ENCODE results near the gene C14orf132. TPM values are rescaled to one million over a fixed set of nuclear protein-coding genes. Genes with fewer than 3 reads are reported as not detected.

C14orf132 gene
- polyA plus RNA-seq, 2 donors, result 4.2 to 5.9 TPM

DNA sequence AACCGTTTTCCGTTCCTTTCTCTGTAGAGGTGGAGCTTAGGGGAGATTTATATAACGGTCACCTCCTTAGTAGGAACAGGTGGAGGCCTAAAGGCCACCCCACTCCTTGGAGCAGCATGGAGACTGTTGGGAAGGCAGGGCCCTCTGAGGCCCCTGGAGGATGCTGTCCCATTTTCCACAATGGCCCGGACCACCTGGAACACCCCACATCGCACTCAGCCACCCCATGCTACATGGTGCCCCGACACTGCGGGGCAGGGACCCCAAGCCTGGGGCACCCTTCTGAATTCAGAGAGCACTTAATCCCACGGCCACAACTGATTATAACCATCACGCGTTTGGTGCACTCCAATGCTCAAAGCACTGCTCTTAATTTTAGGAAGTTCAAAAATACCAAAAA lies 41.4 kb downstream of the C14orf132 start:
- Histone ChIP-seq H3K4me1 (ENCODE audit: control insufficient read depth in 2 of 2, insufficient read depth in 2 of 2, low read length in 1 of 2) (peaks cover 4 to 7% of the 10 kb centered on the region in 2 donors), H3K27me3 (ENCODE audit: control insufficient read depth in 1 of 2, insufficient read depth in 2 of 2, low read length in 2 of 2) (no peaks in the 10 kb centered on the region), H3K36me3 (ENCODE audit: control insufficient read depth in 2 of 2, insufficient read depth in 2 of 2, low read length in 1 of 2) (no peaks in the 10 kb centered on the region), H3K9me3 (ENCODE audit: control insufficient read depth in 2 of 2, insufficient read depth in 1 of 2, low read depth in 1 of 2, low read length in 1 of 2) (no peaks in the 10 kb centered on the region), H3K27ac (ENCODE audit: low read depth in 2 of 2, low read length in 1 of 2) (no peak overlapping the region), H3K4me3 (ENCODE audit: low read depth in 1 of 2, low read length in 2 of 2) (no peak overlapping the region)
- 87 to 90% methylated on average over 10 of the region's 10 CpGs for WGBS, 2 donors

- Histone ChIP-seq H3K27me3 (ENCODE audit: control insufficient read depth in 1 of 2, insufficient read depth in 2 of 2, low read length in 2 of 2) (no peaks in the 10 kb centered on the region), H3K9me3 (ENCODE audit: control insufficient read depth in 2 of 2, insufficient read depth in 1 of 2, low read depth in 1 of 2, low read length in 1 of 2) (no peaks in the 10 kb centered on the region), H3K27ac (ENCODE audit: low read depth in 2 of 2, low read length in 1 of 2) (no peak overlapping the region), H3K4me3 (ENCODE audit: low read depth in 1 of 2, low read length in 2 of 2) (no peak overlapping the region), H3K36me3 (ENCODE audit: control insufficient read depth in 2 of 2, insufficient read depth in 2 of 2, low read length in 1 of 2) (no peaks in the 10 kb centered on the region), H3K4me1 (ENCODE audit: control insufficient read depth in 2 of 2, insufficient read depth in 2 of 2, low read length in 1 of 2) (peaks cover 4 to 7% of the 10 kb centered on the region in 2 donors)
- 84 to 87% methylated on average over 6 of the region's 6 CpGs for WGBS, 2 donors
Measured at GRCh38 chr14:96081224-96081623, 42.1 kb downstream of the C14orf132 start.

DNA sequence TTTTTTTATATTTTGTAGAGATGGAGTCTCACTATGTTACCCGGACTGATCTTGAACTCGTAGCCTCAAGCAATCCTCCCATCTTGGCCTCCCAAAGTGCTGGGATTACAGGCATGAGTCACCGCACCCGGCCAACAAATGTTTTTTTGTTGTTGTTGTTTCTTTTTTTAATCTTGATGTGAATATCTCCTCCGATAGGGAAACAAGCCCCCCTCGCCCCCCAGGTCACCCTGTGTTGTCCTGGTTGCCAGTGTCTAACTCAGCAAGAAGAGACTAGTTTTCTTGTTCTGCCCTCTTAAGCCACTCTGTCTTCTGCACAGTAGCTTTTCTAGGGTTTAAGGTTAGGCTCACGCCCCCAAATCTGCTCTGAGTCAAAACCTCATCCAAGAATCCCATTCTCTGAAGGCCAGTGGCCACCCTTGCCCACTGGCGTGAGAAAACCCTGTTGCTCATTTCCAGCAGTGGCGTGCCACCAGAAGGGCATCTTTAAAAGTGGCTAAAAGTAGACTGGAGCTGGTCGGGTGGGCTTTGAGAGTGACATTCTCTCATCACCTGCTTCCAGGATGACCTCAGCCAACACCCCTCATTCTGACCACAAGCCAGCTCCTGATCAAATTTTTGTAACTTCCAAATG lies 42.7 kb downstream of the C14orf132 start:
- WGBS, 2 donors, result 80 to 87% methylated on average over 10 of the region's 10 CpGs
- Histone ChIP-seq H3K4me1 (ENCODE audit: control insufficient read depth in 2 of 2, insufficient read depth in 2 of 2, low read length in 1 of 2) (peaks cover 10 to 14% of the 10 kb centered on the region in 2 donors), H3K27me3 (ENCODE audit: control insufficient read depth in 1 of 2, insufficient read depth in 2 of 2, low read length in 2 of 2) (no peaks in the 10 kb centered on the region), H3K36me3 (ENCODE audit: control insufficient read depth in 2 of 2, insufficient read depth in 2 of 2, low read length in 1 of 2) (no peaks in the 10 kb centered on the region), H3K27ac (ENCODE audit: low read depth in 2 of 2, low read length in 1 of 2) (no peak overlapping the region), H3K9me3 (ENCODE audit: control insufficient read depth in 2 of 2, insufficient read depth in 1 of 2, low read depth in 1 of 2, low read length in 1 of 2) (no peaks in the 10 kb centered on the region), H3K4me3 (ENCODE audit: low read depth in 1 of 2, low read length in 2 of 2) (no peak overlapping the region)

- Histone ChIP-seq H3K4me1 (ENCODE audit: control insufficient read depth in 2 of 2, insufficient read depth in 2 of 2, low read length in 1 of 2) (peaks cover 10 to 14% of the 10 kb centered on the region in 2 donors), H3K27ac (ENCODE audit: low read depth in 2 of 2, low read length in 1 of 2) (no peak overlapping the region), H3K9me3 (ENCODE audit: control insufficient read depth in 2 of 2, insufficient read depth in 1 of 2, low read depth in 1 of 2, low read length in 1 of 2) (no peaks in the 10 kb centered on the region), H3K4me3 (ENCODE audit: low read depth in 1 of 2, low read length in 2 of 2) (no peak overlapping the region), H3K36me3 (ENCODE audit: control insufficient read depth in 2 of 2, insufficient read depth in 2 of 2, low read length in 1 of 2) (peaks cover 0 to 1% of the 10 kb centered on the region in 2 donors), H3K27me3 (ENCODE audit: control insufficient read depth in 1 of 2, insufficient read depth in 2 of 2, low read length in 2 of 2) (no peaks in the 10 kb centered on the region)
- WGBS, 2 donors, result 89% methylated on average over 11 of the region's 11 CpGs
Measured at GRCh38 chr14:96082420-96083300, 43.5 kb downstream of the C14orf132 start.

DNA sequence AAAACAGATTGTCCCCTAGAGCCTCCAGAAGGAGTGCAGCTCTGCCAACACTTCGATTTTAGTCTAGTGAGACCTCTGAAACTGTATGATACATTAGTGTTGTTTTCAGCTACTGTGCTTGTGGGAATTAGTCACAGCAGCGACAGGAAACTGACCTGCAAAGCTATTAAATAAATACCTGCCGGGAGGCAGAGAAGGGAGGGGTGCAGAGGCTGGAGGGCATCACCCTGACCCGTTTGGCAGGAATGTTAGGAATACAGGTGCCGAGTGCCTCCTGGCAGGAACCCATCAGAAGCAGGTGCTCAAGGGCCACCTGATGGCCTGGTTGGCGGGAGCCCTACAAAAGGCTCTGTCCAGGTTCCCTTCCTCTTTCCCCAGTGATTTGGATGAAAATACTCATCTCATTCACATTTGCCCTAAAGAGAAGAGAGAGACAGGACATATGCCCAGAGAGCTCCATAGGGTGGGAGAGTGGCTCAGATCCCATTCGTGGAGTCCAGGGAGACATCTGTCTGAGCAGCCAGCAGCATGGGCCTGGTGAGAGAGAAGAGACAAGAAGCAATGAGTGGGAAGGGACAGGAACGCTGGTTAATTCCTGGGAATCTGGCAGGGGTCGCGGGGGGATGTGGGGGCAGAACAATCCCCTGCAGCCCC lies 44.6 kb downstream of the C14orf132 start:
- H3K4me3 ChIP-seq (ENCODE audit: low read depth in 1 of 2, low read length in 2 of 2), result no peak overlapping the region
- H3K27ac ChIP-seq (ENCODE audit: low read depth in 2 of 2, low read length in 1 of 2), result no peak overlapping the region
- peaks cover 6 to 11% of the 10 kb centered on the region in 2 donors for H3K4me1 ChIP-seq (ENCODE audit: control insufficient read depth in 2 of 2, insufficient read depth in 2 of 2, low read length in 1 of 2)
- H3K27me3 ChIP-seq (ENCODE audit: control insufficient read depth in 1 of 2, insufficient read depth in 2 of 2, low read length in 2 of 2), result no peaks in the 10 kb centered on the region
- no peaks in the 10 kb centered on the region for H3K9me3 ChIP-seq (ENCODE audit: control insufficient read depth in 2 of 2, insufficient read depth in 1 of 2, low read depth in 1 of 2, low read length in 1 of 2)
- peaks cover 0 to 8% of the 10 kb centered on the region in 2 donors for H3K36me3 ChIP-seq (ENCODE audit: control insufficient read depth in 2 of 2, insufficient read depth in 2 of 2, low read length in 1 of 2)
- WGBS, 2 donors, result 68% methylated on average over 10 of the region's 10 CpGs

DNA sequence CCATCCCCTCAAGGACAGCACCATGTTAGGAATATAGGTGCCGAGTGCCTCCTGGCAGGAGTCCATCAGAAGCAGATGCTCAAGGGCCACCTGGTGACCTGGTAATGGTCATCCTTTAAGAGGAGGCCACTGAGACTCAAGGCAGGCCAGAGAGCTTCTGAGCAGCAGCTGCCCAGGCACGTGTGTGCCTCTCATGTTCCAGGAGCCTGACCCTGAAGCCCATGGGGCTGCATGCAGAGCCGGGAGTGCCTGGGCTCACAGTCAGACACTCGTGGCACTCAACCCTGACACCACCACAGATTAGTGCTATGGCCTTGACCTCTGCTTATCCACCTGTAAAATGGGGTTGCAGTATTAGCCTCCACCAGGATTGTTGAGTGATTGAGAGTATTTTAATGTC lies 45.6 kb downstream of the C14orf132 start:
- H3K4me1 ChIP-seq (ENCODE audit: control insufficient read depth in 2 of 2, insufficient read depth in 2 of 2, low read length in 1 of 2), result peaks cover 6 to 11% of the 10 kb centered on the region in 2 donors
- H3K9me3 ChIP-seq (ENCODE audit: control insufficient read depth in 2 of 2, insufficient read depth in 1 of 2, low read depth in 1 of 2, low read length in 1 of 2), result no peaks in the 10 kb centered on the region
- H3K4me3 ChIP-seq (ENCODE audit: low read depth in 1 of 2, low read length in 2 of 2), result no peak overlapping the region
- no peaks in the 10 kb centered on the region for H3K27me3 ChIP-seq (ENCODE audit: control insufficient read depth in 1 of 2, insufficient read depth in 2 of 2, low read length in 2 of 2)
- no peak overlapping the region for H3K27ac ChIP-seq (ENCODE audit: low read depth in 2 of 2, low read length in 1 of 2)
- WGBS, 2 donors, result 72 to 73% methylated on average over 4 of the region's 4 CpGs
- peaks cover 3 to 8% of the 10 kb centered on the region in 2 donors for H3K36me3 ChIP-seq (ENCODE audit: control insufficient read depth in 2 of 2, insufficient read depth in 2 of 2, low read length in 1 of 2)

DNA sequence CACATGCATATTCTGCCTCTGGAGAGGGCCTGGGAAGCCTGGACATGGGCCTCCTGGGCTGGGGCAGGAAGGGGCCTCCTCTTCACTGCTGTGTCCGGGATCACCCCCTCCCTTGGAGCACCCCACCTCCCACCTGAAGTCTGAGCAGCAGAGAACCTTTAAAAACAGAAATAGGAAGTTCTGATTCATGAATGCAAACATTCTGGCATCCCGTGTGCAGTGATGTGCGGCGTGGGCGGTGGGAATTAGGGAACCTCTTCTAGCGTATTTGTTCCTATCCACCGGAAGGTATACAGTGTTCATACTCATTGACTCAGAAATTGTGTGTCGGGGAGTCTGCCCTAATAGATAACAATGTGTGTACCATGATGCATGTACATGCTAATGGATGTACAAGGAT lies 46.2 kb downstream of the C14orf132 start:
- Histone ChIP-seq H3K27me3 (ENCODE audit: control insufficient read depth in 1 of 2, insufficient read depth in 2 of 2, low read length in 2 of 2) (no peaks in the 10 kb centered on the region), H3K36me3 (ENCODE audit: control insufficient read depth in 2 of 2, insufficient read depth in 2 of 2, low read length in 1 of 2) (peaks cover 3 to 8% of the 10 kb centered on the region in 2 donors), H3K9me3 (ENCODE audit: control insufficient read depth in 2 of 2, insufficient read depth in 1 of 2, low read depth in 1 of 2, low read length in 1 of 2) (no peaks in the 10 kb centered on the region), H3K4me1 (ENCODE audit: control insufficient read depth in 2 of 2, insufficient read depth in 2 of 2, low read length in 1 of 2) (peaks cover 6 to 11% of the 10 kb centered on the region in 2 donors), H3K27ac (ENCODE audit: low read depth in 2 of 2, low read length in 1 of 2) (peak overlapping the region in 1 of 2 donors; percentile 11), H3K4me3 (ENCODE audit: low read depth in 1 of 2, low read length in 2 of 2) (no peak overlapping the region)
- 52 to 57% methylated on average over 8 of the region's 8 CpGs for WGBS, 2 donors

GRCh38 chr14:96086032-96086431 lies 46.9 kb downstream of the C14orf132 start:
- 42 to 44% methylated on average over 3 of the region's 3 CpGs for WGBS, 2 donors
- no peak overlapping the region for H3K27ac ChIP-seq (ENCODE audit: low read depth in 2 of 2, low read length in 1 of 2)

GRCh38 chr14:96086574-96087077 lies 47.5 kb downstream of the C14orf132 start:
- Histone ChIP-seq H3K4me1 (ENCODE audit: control insufficient read depth in 2 of 2, insufficient read depth in 2 of 2, low read length in 1 of 2) (peaks cover 6 to 11% of the 10 kb centered on the region in 2 donors), H3K27me3 (ENCODE audit: control insufficient read depth in 1 of 2, insufficient read depth in 2 of 2, low read length in 2 of 2) (no peaks in the 10 kb centered on the region), H3K4me3 (ENCODE audit: low read depth in 1 of 2, low read length in 2 of 2) (no peak overlapping the region), H3K9me3 (ENCODE audit: control insufficient read depth in 2 of 2, insufficient read depth in 1 of 2, low read depth in 1 of 2, low read length in 1 of 2) (no peaks in the 10 kb centered on the region), H3K36me3 (ENCODE audit: control insufficient read depth in 2 of 2, insufficient read depth in 2 of 2, low read length in 1 of 2) (peaks cover 3 to 8% of the 10 kb centered on the region in 2 donors), H3K27ac (ENCODE audit: low read depth in 2 of 2, low read length in 1 of 2) (no peak overlapping the region)
- 86 to 89% methylated on average over 18 of the region's 18 CpGs for WGBS, 2 donors

More at GRCh38 chr14:96086032-96086431, 46.9 kb downstream of the C14orf132 start:
- peaks cover 6 to 11% of the 10 kb centered on the region in 2 donors for H3K4me1 ChIP-seq (ENCODE audit: control insufficient read depth in 2 of 2, insufficient read depth in 2 of 2, low read length in 1 of 2)
- no peaks in the 10 kb centered on the region for H3K9me3 ChIP-seq (ENCODE audit: control insufficient read depth in 2 of 2, insufficient read depth in 1 of 2, low read depth in 1 of 2, low read length in 1 of 2)
- H3K27me3 ChIP-seq (ENCODE audit: control insufficient read depth in 1 of 2, insufficient read depth in 2 of 2, low read length in 2 of 2), result no peaks in the 10 kb centered on the region
- no peak overlapping the region for H3K4me3 ChIP-seq (ENCODE audit: low read depth in 1 of 2, low read length in 2 of 2)
- peaks cover 3 to 8% of the 10 kb centered on the region in 2 donors for H3K36me3 ChIP-seq (ENCODE audit: control insufficient read depth in 2 of 2, insufficient read depth in 2 of 2, low read length in 1 of 2)
